Right ventricle myocardium inferior (tissue), 1 donor: ENCODE measurements around the gene PDGFB. TPM values are rescaled to one million over a fixed set of nuclear protein-coding genes. Genes with fewer than 3 reads are reported as not detected.
A peak's percentile ranks its signal among the peaks of the same experiment; 100 is the strongest.

ENCODE experiments used
- ATAC-seq: fragments of 200-7000 bp; cut with Tn5 transposase; one replicate; pipeline ENCODE4 v1.9.1; 2020; ENCODE audit warnings: mild to moderate bottlenecking, moderate library complexity
- DNase-seq: peaks from one replicate; pipeline ENCODE4 v3.0.0; 2021; ENCODE audit errors: missing footprints
- intact Hi-C: fragments of 100-400 bp; cut with DNase I; formaldehyde crosslinking; loops from one replicate; pipeline ENCODE4 v1.11.0; 2022
- total RNA-seq: library from RNA; stranded (reverse); fragmentation: NEBNext Ultra II Directional; extraction: Animal tissue kit (Norgen Biotek cat#: 25700); gene quantifications from one replicate; pipeline ENCODE4 v1.2.1, GENCODE V29; 2021
- donor health status: DM: no; HTN: yes; CAD: no; lungs with severe emphysema.

PDGFB gene
- total RNA-seq, 1 donor from 2014 or later, result 19.7 TPM

DNA sequence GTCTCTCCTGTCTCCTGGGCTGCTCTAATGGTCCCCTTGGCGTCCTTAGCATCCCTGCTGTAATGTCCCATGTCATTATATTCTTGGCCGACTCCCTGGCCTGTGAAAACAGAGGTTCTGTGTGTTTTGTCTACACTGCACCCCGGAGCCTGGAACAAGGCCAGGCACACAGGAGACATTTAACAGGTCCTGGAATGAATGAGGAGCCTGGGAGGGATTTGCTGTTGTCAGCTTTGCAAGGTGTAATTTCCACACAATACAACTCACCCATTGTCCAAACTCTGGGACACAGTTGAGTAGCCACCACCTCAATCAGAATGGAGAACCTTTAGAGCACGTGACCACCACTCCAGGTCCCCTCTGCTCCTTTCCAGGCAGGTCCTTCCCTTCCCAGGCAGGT, 14.9 kb upstream of the PDGFB start:
- intact Hi-C loops, result no loop called here
- DNase-seq, result no peak
- no peak for ATAC-seq

DNA sequence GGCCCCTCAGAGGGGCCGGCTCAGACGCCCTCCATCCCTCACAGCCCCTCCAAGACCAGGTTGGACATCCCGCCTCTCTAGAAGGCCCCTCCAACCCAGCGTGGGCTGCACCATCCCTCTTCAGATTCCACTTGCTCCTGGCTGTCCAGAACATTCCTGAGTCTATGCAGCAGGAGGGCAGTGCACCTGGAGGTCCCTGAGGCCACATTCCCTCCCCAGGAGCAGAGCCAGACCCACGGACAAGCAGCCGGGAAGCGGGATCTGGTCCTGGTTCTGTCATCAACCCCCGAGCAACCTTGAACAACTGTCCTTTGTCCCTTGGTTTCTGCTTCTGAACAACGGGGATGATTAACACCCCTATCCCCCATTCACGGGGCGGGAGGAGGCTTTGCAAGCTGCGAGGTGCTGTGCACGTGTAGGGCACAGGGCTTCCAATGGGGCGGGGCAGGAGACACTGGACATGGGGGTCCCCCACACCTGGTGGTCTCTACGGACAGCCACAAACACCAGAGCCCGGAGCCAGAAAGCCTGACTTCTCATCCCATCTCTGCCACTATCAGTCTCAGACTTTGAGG, 13.2 kb upstream of the PDGFB start:
- intact Hi-C loops, result no loop called here
- DNase-seq (no peak), ATAC-seq (no peak)

DNA sequence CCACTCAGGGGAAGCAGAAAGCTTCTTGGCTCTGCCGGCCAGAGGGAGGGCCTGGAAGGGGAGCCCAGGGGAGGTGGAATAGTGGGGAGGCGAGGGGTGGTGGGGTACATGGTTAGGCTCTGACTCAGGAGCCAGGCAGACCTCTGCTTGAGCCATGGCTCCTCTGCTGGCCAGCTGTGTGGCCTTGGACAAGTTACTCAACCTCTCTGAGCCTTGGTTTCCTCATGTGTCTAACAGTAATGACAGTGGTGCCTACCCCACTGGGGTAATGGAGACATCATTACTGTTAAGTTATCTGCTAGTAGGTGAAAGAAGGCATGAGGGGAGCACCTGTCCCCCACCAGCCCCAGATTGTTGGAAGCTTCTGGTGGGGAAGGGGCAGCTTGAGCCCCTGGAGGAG, 12.2 kb upstream of the PDGFB start:
- DNase-seq (no peak), ATAC-seq (no peak)
- intact Hi-C loops, result no loop called here

DNA sequence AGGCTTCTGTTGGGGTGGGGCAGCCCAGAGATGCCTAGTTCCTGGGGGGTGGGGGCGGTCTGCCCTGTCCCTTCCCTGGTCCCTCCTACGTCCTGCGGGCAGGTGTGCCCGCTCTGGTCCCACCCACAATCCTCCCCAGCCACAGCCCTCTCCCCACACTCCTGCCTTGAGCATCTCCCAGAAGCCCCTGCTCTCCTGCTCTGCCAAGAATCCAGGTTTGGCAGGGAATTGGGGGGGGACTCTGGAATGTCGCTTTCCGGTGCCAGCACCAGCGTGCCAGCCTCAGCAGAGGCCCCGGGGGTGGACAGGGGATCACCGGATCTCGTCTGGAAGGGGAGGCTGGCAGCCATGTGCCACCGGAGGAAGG, 11.4 kb upstream of the PDGFB start:
- ATAC-seq (no peak), DNase-seq (no peak)
- intact Hi-C loops, result no loop called here

DNA sequence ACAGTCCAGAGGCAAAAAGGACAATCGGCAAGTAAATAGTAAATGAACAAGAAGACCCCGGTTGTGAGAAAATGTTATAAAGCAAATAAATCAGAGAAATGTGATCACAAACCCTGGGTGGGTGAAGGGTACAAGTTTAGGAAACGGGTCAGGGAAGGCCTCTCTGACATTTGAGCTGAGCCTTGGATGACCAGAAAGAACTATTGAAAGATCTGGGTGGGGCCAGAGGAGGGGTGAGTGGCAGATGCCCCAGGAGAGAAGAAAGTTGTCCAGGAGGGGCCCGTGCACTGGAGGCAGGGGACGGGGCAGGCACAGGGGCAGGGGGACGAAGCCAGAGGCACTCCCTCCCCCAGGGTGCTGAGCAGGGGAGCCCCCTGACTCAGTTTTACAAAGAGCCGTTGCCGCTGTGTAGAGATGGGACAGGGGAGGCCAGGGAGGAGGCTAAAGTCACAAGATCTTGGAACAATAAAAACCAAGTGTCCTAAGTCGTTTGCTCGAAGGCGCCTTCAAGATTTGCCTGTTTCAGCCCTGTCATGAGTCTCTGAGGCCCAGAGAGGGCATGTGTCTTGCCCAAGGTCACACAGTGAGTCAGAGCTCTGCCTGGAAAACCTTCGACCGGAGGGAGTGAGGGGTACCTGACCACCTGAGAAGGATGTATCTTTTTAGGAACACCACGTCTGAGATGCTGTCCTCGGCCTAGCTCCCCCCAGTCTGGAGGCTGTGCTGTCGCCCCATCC, 10.8 kb upstream of the PDGFB start:
- intact Hi-C loops, result no loop called here
- no peak for ATAC-seq

DNA sequence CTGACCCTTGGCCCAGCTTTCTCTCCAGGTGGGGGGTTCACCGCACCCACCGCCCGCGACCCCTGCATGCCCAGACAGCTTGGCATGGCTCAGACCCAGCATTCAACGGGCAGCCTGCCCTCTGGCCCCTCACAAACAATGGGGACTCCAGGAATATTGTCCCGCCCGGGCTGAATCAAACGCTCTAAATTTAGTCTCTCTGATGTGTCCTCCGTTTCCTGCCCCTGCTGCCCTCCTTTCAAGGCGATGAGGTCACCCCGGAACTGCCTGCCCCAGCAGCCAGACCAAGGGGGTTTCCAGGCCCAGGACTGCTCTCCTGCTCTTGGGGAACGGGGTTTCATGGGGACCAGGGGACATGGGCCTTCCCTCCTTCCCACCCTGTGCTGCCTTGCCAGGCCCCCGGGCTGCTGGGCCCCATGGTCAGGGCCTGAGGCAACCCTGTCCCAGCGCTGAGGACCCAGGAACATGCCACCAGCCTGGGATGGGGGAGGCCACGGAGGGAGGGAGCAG, 10.1 kb upstream of the PDGFB start:
- intact Hi-C loops, result no loop called here
- ATAC-seq (peak; percentile 49), DNase-seq (no peak)

More for the DNA sequence above, 10.8 kb upstream of the PDGFB start:
- DNase-seq, result no peak

DNA sequence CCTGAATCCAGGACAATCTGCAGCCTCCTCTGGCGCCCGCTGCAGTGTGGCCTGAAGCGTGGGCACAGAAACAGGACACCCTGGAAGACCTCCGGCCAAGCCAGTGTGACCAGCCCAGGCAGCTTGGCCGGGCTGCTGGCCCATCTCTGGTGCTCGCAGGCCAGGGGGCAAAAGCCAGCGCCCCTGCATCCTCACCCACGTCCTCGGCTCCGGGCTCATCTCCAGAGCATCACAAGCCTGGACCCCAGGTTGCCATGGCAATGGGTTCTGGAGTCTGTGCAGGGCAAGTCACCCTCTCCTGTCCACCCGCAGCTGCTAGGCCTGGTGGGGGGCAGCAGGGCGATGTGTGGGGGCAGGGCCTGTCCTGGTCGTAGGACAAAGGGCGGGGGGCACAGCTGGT, 9.3 kb upstream of the PDGFB start:
- peak; percentile 17 for ATAC-seq
- intact Hi-C loops, result no loop called here
- no peak for DNase-seq

DNA sequence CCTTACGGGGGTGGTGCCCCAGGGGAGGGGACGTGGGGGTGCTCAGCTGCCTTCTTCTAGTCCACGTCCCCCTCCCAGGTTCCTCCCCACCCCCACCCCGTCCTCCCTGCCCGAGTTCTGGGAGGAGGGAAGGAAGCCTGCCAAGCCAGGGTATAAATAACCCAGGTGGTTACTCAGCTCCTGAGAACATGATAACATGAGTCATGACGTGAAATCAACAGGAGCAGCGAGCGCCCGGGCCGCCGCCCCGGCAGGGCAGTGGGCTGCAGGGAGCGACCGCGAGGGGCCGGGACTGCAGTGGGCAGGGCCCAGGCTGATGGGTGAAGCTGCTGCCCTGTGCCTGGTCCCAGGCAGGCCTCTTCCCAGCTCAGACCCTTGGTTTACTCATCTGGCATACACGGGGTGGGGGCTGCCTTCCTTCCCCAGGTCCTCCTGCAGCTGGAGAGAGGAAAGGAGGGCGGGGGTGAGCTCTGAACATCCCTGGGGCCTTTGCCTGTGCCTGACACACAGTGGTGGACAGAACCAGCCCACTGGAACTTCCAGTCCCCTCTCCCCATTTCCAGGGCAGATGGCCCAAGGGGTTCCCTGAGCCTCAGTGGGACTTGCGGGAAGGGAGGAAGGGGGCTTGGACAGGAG, 8.8 kb upstream of the PDGFB start:
- intact Hi-C loops, result no loop called here
- ATAC-seq (peak; percentile 68), DNase-seq (no peak)

DNA sequence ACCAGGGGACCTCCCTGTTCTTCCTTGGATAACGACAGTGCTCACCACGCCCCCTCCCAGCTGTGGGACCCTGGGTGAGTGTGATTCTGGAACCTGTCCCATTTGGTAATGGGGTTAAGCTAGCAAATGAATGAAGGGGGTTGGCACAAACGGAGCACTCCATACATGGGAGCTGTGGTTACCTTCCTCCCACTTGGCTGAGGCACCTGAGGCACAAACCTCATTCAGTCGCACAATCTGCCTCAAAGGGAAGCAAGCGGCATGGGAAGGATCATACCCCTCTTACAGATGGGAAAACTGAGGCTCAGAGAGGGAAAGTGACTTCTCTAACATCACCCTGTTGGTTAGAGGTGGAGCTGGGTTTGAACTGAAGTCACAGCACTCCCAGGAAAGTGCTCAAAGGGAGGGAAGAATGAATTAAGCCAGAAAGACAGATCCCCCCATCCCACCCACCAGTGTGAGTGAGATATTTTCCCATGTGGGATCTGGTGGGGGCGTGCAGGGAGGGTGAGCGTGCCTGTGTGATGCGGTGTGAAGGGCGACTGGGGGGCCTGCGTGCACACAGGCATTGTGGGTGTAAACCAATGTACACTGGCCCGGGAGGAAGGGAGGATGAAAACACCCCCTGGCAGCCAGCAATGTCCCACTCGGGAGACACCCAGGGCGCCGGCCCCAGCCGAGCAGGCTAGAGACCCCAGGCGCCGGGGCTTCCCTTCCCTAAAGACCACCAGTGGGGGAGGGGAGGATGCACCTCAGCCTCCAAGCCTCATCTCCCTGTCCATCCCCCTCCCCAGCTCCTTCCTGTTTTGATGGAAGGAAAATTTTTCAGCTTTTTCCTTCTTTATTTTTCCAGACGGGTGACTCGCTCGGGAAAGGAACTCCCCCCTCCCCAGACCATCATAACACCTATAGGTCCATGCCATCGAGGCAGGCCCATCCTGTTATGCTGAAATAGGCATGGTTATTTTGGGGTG, 8.0 kb upstream of the PDGFB start:
- DNase-seq (no peak), ATAC-seq (no peak)
- intact Hi-C loops, result no loop called here

DNA sequence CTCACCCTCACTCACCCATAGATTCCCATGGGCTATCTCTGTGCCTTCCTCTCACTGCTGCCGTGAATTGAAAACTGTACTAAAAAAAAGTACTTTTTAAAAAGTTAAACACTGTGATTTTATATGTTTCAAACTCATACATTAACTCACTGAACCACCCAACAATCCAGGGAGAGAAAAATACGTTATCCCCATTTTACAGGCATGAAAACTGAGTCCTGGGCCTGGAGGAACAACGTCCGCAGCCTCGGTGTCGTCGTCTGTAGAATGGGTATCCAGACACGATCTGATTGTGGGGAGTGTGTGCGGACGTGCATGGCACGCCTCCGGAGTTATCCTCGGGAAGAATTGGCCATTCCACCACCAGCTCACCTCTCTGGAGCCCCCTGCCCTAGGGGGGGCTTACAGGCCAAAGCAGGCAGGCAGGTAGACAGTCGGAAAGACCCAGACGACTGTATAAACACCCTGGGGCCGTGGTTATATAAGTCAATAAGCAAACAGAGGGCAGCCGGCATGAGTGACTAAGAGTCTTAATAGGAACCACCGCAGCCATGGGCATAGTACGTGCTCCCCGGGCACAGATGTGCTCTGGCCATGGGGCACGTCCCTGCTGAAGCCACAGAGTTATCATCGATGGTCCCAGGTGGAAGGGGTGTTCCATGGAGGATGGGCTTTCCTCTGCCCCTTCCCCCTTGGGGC, 7.1 kb upstream of the PDGFB start:
- ATAC-seq (no peak), DNase-seq (no peak)
- intact Hi-C loops, result no loop called here

DNA sequence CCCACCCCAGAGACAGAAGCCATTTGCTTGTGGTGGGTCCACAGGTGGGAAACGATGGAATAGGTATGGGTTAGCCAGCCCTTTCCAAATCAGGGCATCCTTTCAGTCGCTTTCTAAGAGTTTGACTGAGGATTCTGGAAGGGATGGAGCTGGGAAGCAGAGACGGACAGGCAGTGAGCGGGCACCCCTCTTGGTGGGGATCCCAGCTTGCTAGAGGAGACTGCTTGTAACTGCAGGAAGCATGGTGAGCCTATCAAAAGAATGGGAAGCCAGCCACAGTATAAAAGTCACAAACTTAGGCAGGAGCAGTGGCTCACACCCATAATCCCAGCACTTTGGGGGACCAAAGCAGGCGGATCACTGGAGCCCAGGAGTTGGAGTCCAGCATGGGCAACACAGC, 6.1 kb upstream of the PDGFB start:
- intact Hi-C loops, result no loop called here
- DNase-seq, result no peak
- ATAC-seq, result no peak

DNA sequence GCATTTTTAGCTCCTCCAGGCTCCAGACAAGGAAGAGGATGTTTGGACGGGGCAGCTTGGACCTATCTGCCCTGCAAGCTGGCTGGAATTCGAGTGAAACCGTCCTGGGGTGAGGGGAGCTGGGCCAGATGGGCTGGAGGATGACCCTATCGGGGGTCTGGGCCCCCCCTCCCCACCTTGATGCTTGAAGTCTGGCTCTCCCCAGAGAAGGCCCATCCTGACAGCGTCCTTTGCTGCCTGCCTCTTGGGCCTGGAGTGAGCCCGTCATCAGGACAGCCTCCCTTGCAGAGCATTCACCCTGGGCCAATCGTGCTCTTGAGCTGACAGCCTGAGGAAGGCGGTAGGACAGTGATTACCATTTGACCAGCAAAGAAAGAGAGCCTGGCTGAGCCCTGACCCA, 5.3 kb upstream of the PDGFB start:
- intact Hi-C loops, result no loop called here
- DNase-seq, result no peak
- ATAC-seq, result no peak

DNA sequence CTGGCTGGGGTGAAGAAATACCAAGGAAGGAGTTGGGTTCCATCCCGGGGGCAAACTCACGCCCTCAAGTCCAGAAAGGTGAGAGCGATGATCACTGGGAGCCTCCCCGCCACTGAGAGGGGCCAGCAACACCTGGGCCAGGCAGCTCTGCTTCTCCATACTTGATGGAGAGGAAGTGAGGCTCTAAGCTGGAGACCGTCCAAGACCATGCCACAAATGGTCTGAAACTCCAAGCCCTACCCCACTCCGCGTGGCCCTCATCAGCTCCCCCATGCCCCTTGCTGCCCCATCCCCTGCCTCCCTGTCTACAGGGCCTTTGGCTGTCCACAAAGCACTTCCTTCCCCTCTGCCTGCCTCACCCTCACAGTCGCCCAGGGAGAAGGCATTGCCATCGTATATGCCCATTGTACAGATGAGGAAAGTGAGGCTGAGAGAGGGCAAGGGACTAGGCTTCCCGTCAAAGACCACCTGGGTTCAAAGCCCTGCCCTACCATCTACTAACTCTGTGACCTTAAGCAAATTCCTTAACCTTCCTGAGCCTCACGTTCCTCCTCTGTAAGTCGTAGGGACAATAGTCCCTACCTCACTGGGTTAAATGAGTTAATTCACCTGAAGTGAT, 4.4 kb upstream of the PDGFB start:
- DNase-seq (no peak), ATAC-seq (no peak)
- intact Hi-C loops, result no loop called here

DNA sequence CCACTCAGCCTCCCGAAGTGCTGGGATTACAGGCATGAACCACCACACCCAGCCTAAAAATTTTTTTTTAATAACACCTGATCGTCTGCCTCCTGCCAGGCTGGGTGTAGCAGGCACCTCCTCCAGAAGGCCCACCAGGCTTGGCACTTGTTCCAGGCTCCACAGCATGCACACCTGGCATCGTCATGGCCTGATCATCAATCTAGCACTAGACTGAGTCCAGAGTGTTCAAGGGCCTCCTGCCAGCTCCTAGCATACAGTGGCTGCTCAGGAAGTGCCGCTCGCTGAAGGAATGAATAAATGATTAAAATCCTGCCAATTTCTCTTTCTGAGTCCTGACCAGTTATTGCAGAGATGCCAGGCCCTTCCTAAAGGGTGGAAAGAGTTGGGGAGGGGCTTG, 3.5 kb upstream of the PDGFB start:
- no peak for DNase-seq
- intact Hi-C loops, result no loop called here
- ATAC-seq, result no peak

DNA sequence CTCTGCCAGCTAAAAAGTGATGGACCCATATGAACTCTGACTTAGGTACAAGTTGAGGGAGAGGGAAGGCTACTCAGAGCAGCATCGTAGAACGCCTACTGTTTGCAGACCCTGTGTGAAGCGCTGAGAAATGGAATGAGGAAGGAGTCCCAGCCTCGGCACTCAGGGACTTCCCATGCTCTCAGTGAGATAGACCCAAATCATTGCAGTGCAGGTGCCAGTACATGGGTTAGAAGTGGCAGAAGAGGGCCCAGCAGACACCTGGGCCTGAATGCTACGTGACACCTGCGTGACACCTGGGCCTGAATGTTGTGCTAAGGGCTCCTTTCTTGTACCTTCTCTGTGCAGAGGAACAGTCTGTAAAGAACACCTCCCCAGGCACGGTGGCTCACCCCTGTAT, 2.6 kb upstream of the PDGFB start:
- intact Hi-C loops, result no loop called here
- no peak for DNase-seq

DNA sequence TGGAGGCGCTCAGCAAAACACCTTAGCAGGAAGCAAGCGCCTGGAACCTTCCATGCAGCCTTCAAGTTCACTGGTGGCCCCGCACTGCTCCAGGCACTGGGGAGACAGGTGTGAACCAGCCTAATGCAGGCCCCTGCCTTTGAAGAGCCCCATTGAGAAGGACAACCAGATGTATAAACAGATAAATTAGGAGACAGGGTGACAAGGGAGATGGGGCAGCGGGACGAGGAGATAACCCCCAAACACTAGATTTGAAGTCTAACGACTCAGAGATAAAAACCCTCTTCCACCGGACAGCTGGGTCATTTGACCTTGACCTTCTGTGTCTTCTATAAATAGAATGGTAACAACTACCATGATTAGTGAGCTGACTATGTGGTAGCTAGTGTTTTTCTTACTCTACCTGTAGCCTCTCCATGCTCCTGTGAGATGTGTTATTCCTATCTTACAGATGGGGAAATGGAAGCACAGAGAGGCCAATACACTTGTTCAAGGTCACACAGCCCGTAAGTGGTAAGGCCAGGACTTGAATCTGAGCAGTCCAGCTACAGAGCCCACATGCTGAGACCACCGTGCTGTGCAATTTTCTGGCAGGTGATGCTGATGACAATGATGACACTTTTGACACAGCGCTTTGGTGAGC, 2.0 kb upstream of the PDGFB start:
- ATAC-seq (no peak), DNase-seq (no peak)
- intact Hi-C loops, result no loop called here

More for the DNA sequence above, 2.6 kb upstream of the PDGFB start:
- no peak for ATAC-seq

DNA sequence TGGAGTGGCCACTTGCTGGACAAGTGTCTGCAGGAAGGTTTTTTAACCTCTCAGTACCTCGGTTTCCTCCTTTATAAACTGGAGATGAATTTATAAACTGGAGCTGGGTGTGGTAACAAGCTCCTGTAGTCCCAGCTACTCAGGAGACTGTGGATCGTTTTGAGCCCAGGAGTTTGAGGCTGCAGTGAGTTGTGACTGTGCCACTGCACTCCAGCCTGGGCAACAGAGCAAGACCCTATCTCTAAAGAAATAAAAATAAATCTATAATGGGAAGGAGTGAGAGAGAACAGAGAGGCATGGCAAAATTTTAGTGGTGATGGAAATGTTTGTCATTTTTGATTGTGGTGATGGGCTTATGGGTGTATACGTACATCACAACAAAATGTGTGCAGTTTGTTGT, 1.4 kb upstream of the PDGFB start:
- intact Hi-C loops, result no loop called here
- DNase-seq (no peak), ATAC-seq (no peak)
